SK-N-MC (cell line): ENCODE results near the gene FBXO38.

Experiments used
- EZH2 ChIP-seq: fragments of 200-600 bp; sonication (generic); IDR thresholded peaks from one replicate; pipeline ENCODE4 v1.6.1; 2017; ENCODE audit warnings: antibody characterized with exemption
- POLR2AphosphoS5 ChIP-seq: IDR thresholded peaks from 2 replicates; pipeline ENCODE4 v1.6.1; 2012; ENCODE audit warnings: mild to moderate bottlenecking, low read depth, low read length, borderline replicate concordance

DNA sequence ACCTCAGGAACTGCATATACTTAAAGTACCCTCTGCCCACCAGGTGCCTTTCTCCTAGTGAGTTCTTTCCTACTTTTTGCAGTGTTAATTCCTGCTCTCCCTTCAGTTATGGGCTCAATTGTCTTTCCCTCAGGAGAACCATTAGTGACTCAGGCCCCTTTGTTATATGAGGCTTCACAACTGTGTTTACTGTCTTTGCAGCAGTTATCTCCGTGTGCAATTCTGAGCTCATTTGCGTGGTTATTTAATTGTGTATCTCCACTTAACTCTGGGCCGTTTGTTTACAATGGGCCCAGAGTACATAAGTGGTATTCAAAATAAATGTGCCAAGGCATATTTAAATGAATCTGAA is 9.6 kb downstream of the FBXO38 start:
- TF ChIP-seq POLR2AphosphoS5 (no peak), EZH2 (no peak)
